Erythroblast (primary cell): Measurements from ENCODE around the gene HSPB1.
"Not testable (repeated sequence)": the region's sequence is repeated elsewhere in the genome, so short reads cannot be mapped to it uniquely, and the experiment has no call there.

Experiments
- DNase-seq, 2 experiments: peaks; one replicate each; lab custom pipeline; 2025; lab: John Stamatoyannopoulos, UW
- GATA1 ChIP-seq: IDR thresholded peaks from 2 replicates; pipeline ENCODE4 v1.6.1; 2011; ENCODE audit warnings: low read depth, mild to moderate bottlenecking, control low read depth, low read length, moderate library complexity
- POLR2A ChIP-seq: IDR thresholded peaks from 2 replicates; pipeline ENCODE4 v1.6.1; 2011; ENCODE audit warnings: mild to moderate bottlenecking, low read length

HSPB1 gene

DNA sequence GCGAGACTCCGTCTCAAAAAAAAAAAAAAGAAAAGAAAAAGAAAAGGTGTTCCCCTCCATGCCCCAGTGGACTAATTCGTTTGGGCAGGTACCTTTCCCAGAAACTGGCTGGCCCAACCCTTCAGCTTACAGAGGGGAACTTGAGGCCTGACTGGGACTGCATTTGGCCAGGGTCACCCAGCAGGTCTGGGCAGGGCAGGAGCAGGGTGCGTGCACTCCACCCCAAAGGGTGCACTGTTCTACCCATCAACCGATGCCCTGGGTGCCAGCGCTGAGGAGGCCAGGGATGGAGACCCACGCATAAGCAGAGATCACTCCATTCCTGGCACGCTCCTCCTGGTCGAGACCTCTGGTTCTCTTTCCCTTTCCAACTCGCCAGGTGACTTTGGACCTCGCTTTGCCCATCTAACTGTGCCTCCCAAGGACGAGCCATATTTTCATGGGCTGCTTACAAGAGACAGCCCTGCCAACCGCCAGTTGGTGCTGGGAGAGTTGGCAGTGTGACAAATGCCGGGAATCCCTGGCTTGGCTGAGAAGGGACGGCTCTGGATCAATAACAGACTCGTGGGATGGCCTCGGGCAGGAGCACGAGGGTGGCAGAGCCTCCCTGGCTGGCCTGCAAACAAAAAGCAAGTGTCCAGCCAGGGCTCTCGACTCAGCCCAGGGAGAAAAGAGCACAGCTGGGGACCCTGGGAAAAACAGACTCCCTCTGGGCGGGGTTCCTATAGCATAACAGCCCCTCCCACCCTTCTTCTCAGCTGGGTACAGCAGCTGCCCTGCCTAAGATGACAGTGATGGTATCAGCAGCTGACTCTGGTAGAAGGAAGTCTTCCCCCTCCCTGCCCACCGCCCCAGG, 7.9 kb downstream of the HSPB1 start:
- DNase-seq = peak; percentile 41 to 56
- no peak for TF ChIP-seq POLR2A
- TF ChIP-seq GATA1 = no peak

DNA sequence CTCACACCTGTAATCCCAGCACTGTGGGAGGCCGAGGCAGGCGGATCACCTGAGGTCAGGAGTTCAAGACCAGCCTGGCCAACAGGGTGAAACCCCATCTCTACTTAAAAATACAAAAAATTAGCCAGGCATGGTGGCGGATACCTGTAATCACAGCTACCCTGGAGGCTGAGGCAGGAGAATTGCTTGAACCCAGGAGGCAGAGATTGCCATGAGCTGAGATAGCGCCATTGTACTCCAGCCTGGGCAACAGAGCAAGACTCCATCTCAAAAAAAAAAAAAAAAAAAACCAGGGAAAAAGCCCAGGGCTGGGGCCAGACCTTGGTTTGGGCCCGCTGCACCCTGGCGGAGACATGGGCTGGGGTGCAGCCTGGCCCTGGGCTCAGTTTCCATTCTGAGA, 9.4 kb downstream of the HSPB1 start:
- DNase-seq = not testable (repeated sequence)

DNA sequence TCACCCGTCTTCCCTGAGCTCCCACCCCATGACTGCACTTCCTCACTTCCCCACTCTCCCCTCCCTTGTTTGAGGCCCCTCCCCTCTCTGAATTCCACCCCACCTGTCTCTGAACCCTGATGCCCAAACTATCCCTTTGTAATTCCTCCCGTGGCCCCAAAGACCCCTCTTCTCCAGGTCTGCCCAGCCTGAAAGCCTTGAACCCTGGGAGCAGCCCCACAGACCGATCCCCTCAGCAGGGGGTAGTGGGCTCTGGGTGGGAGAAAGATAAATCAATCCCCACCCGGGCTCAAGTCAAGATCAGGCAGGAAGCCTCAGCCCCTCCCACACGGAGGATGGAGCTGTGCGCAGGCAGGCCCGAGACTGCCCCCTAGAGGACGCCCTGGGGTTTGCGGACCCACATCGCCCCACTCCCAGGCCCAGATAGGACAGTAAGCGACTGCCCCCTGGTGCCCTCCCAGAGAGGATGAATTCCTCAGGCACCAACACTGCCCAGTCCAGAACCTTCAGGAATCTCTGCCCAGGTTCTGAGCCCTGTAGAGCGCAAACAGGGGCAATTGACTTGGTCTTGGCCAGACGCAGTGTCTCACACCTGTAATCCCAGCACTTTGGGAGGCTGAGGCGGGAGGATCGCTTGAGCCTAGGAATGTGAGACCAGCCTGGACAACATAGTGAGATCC, 11.7 kb downstream of the HSPB1 start:
- peak; percentile 93 to 97 for DNase-seq

DNA sequence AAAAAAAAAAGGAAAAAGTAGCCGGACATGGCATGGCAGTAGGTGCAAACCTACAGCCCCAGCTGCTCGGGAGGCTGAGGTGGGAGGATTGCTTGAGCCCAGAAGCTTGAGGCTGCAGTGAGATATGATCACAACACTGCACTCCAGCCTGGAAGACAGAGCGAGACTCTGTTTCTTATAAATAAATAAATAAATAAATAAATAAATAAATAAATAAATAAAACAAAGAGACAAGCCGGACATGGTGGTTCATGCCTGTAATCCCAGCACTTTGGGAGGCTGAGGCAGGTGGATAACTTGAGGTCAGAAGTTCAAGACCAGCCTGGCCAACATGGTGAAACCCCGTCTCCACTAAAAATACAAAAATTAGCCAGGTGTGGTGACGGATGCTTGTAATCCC, 12.3 kb downstream of the HSPB1 start:
- not testable (repeated sequence) for DNase-seq

More for the DNA sequence above, 11.7 kb downstream of the HSPB1 start:
- no peak for TF ChIP-seq GATA1
- TF ChIP-seq POLR2A = no peak

DNA sequence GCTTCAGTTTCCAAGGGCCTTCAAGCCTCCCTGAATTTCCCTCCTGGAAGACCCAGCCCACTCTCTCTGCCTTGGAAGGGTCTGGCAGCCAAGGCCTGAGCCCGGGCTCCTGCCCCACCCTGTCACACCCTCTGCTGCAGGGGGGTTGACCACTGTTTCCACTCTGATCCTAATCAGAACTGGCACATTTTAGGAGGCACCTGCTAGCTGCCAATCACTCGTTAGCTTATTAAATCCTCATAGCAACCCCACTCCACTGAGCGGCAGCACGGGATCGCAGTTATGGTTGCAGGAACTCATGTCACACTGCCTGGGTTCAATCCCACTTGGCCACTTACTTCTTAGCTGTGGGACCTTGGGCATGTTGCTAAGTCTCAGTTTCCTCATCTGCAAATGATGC, 12.9 kb downstream of the HSPB1 start:
- DNase-seq = peak; percentile 62 to 77
- TF ChIP-seq GATA1 (no peak), POLR2A (no peak)

DNA sequence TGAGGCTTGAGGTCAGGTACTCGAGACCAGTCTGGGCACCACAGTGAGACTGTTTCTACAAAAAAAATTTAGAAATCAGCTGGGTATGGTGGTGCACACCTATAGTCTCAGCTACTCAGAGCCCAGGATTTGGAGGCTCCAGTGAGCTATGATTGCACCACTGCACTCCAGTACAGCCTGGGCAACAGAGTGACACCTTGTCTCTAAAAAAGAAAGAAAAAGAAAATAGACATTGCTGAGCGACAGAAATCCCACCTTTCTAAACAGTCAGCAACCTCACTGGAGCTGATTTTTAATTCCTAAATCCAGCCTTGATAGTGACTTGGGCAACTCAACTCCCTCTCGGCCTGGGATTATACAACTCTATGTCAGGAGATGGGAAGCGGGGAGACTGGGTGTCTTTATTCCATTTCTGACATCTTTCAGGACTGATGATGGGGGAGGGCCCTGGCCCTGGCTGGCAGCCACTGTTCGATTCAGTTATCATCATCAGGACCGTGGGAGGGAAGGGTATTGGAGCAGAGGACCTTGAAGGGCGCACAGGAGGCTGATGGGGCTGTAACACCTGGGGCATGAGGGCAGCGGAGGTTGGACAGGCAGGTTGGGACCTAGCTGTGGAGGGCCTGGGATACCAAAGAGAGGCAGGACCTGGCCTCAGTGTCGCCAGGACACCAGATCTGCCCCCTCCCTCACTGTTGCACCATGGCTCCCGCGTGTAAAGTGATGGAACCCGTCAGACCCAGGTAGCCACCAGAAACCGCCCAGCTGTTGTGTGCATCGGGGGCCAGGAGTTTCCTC, 14.7 kb downstream of the HSPB1 start:
- DNase-seq = no peak
- TF ChIP-seq POLR2A (no peak), GATA1 (no peak)

DNA sequence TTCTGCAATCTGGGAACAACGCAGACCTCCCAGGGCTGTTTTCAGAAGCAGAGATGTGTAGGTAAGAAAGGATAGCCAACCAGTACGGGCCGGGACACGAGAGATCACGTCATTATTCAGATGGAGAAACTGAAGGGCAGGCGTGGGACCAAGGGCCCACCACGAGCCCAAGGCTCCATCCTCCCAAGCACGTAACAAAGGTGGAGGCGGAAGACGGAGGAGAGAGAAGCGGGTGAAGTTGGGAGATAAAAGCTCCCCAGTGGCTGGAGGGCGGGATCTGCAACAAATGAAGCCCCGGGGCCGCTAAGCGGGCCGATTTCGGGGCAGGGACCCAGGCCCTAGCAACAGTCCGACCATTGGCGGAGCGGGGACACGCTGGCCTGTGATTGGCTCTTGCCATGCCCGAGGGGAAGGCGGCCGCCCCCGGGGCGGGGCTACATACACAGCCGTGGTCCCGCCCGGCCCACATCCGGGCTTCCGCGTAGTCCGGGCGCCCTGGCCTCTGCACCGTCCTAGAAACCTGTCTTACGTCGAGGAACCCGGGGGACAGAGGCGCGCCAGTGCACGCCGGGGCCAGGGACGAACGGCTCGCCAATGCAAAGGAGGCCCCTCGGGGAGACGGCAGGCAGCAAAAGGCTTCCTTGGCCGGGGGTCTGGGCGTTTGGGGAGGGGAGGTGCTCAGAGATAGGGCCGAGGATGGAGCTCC, 15.5 kb downstream of the HSPB1 start:
- TF ChIP-seq GATA1 (no peak), POLR2A (peak; percentile 69)
- DNase-seq = peak; percentile 98

DNA sequence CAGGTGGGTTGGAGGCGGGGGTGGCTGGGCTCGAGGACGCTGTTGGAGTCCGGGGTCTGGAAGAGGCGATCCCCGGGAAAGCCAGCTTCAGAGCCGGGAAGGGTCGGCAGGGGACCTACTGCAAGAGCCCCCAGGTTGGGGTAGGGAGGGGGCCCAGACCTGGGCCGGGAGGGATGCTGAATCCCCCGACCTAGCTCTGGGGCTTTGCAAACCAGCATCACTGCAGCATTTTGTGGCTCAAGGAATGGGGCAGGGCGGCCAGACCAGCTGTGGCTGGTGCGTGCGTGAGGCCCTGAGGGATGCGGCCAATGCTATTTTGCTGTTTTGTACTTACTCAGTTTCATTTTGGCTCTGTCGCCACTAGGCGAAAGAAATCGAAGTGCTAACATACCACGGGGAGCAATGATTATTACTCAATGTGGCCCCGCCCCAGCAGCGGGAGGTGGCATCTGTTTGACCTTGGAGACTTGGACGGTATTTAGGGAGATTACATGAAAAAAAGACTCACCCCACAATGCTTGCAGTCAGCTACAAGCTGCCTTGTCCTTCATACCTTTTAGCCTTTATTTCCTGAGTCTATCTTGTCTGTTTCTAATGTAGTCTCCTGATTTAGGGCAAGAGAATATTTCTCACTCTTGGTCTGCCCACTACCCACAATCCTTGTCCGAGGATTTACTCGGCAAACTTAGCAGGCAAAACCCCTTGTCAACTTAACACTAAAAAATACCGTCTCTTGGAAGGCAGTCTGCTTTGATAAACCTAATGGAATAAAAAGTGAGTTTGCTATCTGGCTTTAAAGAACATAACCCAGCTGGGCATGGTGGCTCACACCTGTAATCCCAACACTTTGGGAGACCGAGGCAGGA, 16.2 kb downstream of the HSPB1 start:
- peak; percentile 89 to 90 for DNase-seq
- no peak for TF ChIP-seq GATA1
- TF ChIP-seq POLR2A = no peak

DNA sequence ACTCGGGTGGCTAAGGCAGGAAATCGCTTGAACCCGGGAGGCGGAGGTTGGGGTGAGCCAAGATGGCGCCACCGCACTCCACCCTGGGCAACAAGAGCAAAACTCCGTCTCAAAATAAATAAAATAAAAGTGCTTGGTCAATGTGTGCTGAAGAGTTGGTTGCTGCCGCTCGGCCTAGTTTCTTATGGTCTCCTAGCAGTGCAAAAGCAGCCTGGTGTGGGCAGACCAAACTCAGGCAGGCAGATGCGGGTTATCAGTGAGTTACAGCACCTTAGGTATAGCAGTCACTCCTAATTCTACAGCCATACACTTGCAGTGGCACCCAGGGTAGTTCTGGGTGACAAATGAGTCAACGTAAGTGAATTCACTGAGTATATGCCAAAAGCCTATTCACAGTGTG, 22.6 kb downstream of the HSPB1 start:
- DNase-seq = no peak
- no peak for TF ChIP-seq GATA1
- no peak for TF ChIP-seq POLR2A

DNA sequence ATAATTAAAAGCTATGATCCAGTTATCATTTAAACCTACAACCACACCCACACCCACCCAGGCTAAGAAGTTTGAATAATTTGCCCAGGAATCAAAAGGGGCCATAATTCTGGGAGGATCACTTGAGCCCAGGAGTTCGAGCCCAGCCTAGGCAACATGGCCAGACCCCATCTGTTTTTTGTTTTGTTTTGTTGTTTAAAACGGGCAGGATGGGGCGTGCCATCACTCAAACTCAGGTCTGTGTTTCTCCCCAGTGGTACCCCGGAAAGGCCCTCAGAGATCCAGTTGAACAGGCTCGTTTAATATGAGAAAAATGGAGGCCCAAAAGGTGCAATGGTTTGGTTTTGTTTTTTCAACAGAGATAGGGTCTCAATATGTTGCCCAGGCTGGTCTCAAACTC, 23.3 kb downstream of the HSPB1 start:
- TF ChIP-seq POLR2A (no peak), GATA1 (no peak)
- DNase-seq = no peak

DNA sequence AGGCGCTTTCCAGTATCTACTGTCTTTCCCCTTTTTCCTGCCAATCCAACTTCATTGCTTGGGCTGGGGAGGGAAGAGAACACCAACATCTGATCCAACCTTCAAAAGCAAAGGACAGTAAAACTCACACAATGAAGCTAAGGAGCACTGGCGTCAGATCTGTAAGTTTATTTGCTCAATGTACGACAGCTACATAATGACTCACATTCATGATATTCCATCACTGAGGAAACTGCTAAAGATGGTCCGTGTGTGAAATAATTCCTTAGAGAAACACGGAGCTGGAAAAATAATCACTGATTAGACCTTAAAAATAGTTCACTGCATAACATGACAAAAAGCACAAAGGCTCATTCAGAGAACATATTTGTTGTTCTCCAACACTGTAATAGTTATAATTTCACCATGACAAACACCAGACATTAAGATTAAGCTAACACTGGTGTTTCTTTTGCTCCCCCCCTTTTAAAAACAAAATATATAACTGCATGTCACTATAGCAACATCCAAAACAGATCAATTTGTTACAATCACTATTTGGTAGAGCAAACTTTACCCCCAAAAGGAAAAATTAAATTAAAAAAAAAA, 24.3 kb downstream of the HSPB1 start:
- TF ChIP-seq POLR2A (no peak), GATA1 (no peak)
- DNase-seq = no peak

DNA sequence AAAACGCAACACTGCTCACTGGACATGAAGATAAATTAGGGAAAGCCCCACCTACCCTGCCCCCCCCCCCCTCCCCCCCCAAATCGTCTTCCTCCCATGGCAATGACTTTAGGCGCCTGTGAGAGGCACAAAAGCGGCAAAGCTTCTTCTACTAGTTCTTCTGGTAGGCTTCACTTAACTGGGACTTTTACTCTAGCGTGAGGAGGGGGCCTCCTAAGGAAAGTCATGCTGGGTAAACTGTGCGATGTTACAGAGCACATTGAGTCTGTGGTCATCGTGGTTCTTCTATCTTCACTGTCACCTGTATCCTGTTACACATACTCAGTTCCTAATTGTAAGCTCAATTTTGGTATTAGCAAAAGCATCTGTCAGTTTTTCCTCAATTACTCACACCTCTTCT, 25.1 kb downstream of the HSPB1 start:
- peak; percentile 32 to 41 for DNase-seq
- no peak for TF ChIP-seq POLR2A

DNA sequence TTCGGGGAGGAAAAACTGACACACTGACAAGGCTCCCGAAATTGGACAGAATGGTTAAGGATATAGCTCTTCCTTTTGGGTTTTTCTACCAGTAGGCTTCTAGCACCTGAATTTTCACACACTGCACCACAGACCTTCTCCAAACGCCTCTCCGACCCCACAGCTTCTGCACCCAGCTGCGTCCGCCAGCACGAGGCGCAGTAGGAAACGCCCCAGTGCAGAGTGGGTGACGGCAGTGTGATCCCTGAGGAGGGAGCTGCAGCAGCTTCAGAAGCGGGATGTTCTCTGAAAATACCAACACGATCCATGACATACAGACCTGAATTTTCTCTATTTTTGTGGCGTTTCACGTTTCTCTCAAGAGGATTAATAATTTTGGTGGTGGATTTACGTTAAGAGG, 25.9 kb downstream of the HSPB1 start:
- DNase-seq = peak; percentile 48 to 52
- TF ChIP-seq GATA1 (no peak), POLR2A (peak; percentile 17)
